NCI-H2227 (cell line): ENCODE results near the gene CPLX1.
A peak's percentile ranks its signal among the peaks of the same experiment; 100 is the strongest.
"Not testable (repeated sequence)": the region's sequence is repeated elsewhere in the genome, so short reads cannot be mapped to it uniquely, and the experiment has no call there.

Source experiments
- DNase-seq: peaks from one replicate; lab custom pipeline; 2025; ENCODE audit not compliant: unreplicated experiment; lab: John Stamatoyannopoulos, UW

CPLX1 gene

DNA sequence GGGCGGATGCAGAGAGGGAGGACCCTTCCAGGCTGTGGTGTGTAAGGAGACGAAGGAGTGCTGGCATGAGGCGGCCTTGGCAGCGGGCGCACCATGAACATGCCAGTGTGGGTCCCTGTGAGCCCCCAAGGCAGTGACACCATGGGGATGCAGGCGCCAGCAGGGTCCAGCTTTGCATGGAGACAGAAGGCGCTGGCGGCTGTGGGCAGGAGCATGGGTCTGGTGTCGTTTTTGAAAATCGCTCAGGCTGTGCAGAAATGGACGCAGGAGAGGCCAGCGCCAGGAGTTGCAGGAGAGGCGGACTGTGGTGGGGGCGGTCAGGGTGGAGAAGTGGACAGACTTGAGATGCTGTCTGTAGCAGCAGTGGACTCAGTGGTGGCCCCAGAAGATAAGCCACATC is 64.2 kb downstream of the CPLX1 start:
- DNase-seq: no peak

DNA sequence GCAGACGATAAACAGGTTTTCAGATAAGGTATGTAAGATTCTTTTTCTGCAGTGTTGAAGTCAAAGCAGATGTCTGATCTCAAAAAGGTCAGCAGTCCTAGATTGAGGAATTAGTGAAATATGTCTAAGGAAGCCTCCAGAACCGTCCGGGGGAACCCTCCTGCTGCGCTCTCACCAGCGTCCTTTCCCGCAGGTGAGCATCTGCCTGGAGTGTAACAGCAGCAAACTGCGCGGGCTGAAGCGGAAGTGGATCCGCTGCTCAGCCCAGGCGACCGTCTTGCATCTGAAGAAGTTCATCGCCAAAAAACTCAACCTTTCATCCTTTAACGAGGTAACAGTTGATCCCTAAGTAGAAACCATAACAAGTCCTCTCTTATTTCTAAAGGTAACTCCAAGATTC is 64.8 kb downstream of the CPLX1 start:
- no peak for DNase-seq

DNA sequence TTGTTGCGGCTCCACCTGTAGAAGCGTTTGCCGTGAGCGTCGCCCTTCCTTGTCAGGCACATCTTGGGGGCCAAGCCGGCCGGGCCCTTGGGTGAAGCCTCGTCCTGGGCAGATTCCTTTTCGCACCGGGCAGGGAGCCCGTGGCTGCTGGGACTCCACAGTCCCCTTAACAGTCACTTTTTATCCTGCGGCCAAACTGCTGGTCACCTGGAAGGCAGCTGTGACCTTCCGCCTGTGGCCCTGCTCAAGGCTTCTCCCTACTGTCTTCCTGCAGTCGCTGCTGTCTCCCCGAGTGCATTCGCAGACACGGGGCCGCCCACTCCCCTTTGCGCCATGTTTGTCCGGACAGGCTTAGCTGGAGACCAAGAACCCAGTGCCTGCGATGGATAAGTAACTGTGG is 65.3 kb downstream of the CPLX1 start:
- no peak for DNase-seq

DNA sequence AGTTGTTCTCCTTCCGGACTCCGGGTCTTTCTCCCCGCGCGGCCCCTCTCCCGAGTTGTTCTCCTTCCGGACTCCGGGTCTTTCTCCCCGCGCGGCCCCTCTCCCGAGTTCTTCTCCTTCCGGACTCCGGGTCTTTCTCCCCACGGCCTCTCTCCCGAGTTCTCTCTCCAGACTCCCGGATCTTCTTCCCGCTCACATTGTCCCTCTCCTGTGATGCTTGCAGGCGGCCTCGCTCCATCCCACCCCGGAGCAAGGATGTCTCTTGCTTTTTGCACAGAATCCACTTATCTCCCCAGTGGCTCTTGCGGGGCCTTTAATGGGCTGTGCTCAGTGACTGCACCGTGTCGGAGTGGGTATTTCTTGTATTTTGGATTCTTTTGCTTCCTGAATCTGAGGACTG is 66.1 kb downstream of the CPLX1 start:
- not testable (repeated sequence) for DNase-seq

DNA sequence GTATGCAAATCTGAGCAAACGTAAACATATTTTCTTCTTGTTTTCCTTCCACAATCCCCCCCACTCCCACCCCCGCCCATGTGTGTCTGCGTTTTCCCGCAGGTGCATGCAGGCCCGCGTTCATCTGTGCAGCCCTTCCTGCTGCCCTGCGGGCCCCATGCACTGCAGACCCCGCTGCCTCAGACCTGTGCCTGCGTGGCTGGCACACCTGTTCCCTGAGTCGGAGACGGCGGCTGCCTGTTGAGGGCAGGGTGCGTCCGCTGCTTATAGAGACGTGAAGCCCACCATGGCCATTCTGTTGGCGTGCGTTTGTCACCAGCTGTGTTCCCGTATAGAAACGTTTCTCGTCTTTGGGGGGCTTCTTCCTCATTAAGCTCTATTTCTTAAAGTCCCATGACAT is 68.8 kb downstream of the CPLX1 start:
- no peak for DNase-seq

DNA sequence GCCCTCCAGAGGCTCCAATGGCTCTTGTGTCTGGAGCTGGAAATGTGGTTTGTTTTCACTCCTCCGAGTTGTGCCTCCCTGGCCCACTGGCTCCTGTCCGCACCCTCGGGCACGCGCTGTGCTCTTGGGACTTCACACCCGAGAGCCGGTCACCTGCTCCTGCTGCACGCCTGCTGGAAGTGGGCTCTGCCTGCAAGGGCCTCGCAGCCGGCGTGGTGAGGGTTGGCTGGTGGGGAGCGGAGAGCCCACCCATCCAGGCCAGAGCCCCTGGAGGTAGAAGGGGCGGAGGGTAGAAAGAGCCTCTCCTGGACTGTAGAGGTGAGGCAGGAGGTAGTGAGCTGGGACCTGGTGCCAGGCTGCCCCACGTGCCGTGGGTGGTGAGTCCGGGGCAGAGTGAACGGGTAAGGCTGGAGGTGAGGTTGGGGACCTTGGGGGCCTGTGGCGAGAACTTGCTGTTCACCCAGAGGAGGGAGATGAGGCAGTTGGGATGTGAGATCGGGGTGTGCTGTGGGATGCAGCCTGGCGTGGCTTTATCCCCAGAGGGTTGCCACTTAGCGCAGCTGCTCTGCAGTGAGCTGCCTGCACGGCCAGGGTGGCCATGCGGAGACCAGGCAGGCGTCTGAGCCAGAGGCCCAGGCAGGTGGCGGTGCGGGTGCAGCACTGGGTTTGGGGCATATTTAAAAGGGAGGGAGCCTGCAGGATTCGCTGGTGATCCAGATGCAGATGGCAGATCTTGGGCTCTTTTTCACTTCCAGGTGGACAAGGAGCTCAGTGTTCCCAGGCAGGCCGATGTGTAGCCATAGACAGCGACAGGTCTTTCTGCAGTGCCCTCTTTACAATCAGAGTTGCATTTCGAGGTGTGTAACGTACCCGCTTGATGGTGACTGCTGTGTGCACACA is 71.5 kb downstream of the CPLX1 start:
- no peak for DNase-seq

DNA sequence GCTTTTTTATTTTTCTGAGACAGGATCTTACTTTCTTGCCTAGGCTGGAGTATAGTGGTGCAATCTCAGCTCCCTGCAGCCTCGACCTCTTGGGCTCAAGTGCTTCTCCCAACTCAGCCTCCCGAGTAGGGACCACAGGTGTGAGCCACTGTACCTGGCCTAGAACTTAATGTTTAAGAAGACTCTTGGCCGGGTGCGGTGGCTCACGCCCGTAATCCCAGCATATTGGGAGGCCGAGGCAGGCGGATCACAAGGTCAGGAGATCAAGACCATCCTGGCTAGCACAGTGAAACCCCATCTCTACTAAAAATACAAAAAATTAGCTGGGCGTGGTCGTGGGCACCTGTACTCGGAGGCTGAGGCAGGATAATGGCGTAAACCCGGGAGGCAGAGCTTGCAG is 72.7 kb downstream of the CPLX1 start:
- DNase-seq: not testable (repeated sequence)

DNA sequence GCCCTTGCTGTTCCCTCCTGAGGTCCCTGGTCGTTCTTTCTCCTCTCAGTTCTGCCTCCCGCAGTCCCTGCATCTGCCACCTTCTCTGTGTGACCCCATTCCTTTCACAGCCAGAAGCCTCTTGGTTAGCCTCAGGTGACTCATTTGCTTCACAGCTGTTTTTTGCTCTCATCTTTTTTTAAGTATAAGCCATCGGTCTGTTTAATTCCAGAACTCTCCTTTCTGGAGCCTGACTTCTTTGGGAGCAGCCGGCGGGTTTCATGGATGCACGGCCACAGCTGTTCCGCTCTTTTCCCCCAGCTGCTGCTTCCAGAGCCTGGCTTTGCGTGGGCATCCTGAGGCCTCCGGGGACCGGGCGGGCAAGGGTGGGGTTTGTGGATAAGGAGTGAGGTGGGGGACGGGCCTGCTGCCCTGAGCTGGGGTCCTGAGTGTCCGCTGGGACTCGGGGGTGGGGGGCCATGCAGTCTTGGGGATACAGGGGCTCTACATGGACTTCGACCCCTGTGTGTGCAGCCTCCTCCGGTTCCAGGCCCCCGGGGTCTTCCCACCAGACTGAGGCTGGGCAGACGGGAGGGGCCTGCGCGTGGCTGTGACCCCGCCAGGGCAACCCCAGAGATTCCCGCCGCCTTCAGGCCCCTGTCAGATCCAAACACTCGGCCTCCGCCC is 73.6 kb downstream of the CPLX1 start:
- DNase-seq: no peak

DNA sequence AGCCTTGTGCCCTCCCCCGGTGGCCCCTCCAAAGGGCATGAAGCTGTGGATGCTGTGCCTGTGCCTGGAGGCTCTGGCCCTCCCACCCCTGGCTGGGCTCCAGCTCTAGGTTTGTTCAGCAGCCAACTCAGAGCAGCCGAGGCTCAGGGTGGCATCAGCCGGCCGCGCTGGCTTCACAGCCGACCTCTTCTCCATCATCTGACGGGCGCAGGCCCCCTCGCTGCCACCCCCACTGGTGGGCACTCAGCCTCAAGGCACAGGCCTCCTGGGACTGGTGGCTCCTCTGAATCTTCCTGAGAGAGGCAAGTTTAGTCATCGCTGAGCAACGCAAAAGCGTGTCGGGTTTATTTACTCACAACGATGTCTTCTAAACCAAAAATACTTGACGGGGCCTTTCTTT is 74.3 kb downstream of the CPLX1 start:
- no peak for DNase-seq

DNA sequence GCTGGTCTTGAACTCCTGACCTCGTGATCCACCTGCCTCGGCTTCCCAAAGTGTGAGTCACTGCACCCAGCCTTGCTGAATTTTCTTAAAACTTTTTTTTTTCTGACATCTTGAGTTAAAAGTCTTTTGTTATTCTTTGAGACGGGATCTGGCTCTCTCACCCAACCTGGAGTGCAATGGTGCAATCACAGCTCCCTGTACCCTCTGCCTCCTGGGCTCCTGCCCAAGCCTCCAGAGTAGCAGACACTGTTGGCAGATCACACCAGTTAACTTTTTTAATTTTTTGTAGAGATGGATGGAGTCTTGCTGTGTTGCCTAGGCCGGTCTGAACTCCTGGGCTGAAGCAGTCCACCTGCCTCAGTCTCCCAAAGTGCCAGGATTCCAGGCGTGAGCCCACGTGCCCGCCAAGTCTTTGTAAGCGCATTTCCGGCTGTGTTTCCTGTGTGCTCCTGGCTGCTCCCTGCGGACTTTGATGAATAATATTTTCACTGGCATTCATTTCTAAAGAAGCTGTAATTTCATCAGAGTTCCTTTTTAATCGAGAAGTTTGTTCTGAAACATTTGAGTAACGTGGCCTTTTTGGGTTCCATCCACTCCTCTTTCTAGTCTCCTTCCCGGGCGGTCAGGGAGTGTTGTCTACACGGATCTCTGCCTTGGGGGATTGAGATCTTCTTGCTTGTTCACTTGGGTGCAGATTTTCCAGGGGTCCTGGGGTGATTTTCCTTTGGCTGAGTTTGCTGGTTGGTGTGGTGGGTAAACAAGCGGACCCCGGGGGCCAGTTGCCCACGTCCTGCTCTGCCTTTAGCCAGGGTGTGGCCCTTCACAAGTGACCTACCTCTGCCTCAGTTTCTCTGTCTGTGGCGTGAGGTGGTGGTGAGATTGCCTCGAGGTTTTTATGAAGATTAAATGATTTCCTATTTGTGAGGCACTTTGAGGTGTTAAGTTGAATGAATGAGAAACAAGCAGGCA is 75.9 kb downstream of the CPLX1 start:
- DNase-seq: no peak

DNA sequence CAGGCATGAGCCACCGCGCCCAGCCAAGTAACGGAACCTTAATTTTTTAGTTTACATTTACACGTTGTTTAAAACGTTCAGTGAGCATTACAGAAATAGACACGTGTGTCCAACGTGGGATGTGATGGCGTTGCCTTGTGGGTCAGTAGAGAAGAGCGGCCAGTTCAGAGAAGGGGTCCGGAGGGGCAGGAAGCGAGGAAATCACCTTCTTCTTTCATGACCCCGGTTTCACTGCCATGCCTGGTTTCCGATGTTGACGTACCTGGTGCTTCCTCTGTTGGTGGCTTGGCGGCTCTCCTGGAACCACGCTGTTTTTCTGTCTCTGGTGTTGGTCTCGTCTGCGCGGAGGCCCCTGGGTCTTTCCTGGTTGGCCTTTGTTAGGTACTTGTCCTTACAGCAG is 77.5 kb downstream of the CPLX1 start:
- DNase-seq: no peak

DNA sequence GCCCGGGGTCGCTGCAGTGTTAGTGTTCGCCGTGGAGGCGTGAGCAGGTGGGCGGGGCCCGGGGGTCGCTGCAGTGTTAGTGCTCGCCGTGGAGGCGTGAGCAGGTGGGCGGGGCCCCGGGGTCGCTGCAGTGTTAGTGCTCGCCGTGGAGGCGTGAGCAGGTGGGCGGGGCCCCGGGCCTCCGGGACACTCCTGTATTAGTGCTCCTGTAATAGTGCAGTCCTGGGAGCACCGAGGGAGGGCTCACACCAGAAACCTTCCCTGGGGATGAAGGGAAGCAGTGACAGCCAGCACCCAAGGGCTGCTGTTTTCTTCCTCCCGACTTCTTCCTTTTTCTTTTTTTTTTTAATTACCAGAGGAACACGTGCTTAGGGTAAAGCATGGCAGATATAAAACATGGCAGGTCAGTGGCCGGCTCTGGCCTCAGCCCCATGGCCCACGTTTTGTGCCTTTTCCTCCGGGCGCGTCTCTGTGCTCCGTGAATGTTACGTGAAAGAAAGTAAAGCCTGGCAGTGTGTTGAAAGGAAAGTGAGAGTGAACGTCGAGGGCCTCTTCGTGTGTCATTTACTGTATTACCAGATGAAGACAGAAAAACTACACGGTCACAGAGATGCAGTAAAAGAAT is 78.3 kb downstream of the CPLX1 start:
- no peak for DNase-seq

DNA sequence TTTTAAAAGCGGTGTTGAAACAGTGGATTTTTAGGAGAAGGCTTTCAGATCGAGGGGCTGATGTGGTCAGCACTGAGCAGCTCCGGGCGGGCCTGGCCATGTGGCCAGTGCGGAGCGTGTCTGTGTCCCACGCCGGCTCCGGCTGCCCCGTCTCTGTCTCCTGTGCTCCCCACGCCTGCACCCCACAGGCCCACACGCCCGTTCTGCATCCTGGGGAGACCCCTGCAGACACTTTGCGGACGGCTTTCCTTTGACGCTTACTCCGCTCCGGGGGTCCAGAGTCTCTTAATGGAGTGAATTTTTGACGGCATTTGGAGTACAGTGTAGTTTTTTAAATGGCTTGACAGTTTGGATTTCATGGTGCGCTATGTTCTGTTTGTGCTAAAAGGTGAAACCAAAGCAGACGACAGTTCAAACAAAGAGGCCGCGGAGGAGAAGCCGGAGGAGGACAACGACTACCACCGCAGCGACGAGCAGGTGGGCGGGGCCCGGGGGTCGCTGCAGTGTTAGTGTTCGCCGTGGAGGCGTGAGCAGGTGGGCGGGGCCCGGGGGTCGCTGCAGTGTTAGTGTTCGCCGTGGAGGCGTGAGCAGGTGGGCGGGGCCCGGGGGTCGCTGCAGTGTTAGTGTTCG is 81.6 kb downstream of the CPLX1 start:
- no peak for DNase-seq

DNA sequence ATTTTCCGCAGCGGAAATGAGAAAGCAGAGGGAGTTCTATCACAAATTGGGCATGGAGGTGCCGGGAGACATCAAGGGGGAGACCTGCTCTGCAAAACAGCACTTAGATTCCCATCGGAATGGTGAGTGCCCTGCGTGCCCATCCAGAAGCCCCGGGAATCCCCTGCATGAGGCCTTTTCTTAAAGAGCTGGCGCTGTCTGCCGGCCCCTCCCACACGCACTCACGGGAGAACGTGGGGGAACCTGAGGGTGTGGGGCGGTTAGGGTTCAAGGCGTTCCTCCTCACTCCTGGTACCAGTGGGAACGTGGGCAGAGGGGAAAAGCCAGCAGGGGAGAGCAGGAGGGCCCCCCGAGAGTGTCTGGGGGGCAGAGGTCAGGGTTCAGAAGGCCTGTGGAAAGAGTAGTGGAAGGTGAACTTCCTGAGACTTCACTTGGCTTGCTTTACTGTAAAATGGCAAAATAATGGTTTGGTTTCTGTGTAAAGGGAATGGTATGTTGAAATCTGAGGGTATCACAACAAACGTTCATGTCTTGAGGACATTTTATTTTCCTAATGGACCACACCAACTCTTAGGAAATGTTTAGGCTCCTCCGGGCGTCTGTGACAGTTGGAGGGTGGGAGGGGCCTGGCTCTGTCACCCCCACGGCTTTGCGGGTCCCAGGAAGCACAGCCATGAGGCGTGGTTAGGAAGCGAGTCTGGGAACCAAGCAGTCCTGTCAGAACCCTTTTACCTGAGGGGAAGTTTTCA is 82.3 kb downstream of the CPLX1 start:
- DNase-seq: no peak

DNA sequence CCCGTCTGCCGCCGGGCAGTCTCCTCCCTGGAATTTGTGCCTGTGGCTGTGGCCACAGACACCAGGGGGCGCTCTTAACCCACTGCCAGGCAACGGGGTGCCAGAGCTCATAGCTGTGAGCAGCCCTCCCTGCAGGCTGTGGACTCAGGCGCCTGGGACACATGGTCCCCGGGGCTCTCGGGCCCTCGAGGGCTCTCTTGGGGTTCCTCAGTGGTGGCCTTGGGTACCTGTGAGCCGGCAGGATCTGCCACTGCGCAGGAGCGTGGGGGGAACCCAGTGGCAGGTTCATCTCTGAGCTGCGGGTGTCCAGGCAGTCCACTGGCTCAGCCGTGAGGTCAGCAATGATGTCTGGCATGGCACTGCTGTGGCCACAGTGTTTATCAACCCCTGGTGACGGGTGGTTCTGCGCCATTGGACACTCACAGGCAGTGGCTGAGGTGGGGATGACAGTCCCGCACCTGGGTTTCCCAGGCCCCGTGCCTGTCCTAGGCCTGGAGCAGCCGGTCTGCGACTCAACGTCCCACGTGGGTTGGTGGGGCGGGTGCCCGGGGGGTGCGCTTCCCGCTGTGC is 83.1 kb downstream of the CPLX1 start:
- DNase-seq: peak; percentile 11

DNA sequence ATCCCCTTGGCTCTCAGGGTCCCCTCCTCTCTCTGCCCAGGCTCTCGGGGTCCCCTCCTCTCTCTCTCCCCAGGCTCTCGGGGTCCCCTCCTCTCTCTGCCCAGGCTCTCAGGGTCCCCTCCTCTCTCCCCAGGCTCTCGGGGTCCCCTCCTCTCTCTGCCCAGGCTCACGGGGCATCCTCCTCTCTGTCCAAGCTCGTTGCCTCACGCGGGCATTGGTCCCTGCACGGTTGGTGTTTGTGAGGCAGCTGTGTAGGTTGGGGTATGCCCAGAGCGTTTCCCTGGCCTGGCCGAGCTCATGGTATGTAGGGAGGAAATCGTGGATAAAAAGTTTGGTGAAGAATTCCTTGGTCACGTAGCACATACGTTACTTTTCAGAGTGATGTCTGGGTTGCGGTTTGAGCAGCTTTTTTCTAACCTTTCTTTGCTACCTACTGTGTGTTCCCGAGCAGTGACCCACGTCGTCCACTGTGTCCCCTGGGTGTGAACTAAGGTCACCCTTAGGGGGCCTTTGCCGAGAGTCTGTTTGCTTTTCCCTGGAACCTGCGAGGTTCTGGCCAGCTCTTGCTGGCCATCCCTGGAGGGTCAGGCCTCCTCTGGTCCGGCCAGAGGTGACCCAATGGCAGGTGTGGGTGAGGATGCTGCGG is 83.7 kb downstream of the CPLX1 start:
- no peak for DNase-seq

DNA sequence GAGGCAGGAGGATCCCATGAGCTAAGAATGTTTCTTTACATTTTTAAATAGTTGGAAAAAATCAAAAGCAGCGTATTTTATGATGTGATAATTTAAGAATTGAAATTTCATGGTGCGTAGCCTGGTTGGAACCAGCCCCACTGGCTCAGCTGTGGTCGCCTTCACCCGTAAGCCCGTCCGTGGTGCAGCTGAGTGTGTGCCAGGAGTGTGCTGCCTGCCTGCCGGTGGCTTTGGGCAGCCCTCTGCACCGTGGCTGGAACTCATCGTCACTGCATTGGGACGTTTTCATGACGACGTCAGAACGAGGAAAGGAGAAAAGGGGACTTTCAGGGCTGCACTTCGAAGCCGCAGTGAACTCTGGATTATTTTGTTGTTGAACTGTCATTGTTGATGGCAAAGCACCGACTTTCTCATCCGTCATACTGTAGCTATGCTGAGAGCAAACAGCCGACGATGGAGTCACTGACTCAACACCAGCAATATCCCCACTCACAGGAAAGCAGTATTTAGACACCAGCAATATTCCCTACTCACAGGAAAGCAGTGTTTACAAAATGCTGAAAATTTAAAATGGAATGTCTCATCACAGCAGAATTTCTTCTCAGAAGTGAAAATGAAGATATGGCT is 85.2 kb downstream of the CPLX1 start:
- no peak for DNase-seq

DNA sequence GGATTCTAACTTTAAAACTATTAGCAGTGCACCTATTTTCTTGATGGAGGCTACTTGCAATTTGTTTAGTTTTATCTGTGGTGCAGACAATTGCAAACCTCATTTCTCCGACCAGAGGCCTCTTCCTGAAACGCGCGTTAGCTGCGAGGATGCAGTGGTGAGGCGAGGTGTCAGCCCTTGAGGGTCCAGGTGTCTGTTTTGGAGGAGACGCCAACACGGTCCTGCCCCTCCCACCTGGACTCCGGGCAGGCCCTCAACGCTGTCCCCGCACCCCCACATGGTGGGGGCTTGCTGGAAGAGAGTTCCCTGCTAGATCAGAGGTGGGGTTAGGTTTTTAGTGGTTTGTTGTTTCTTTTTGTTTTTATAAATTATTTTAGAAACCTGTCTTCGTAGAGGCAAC is 85.9 kb downstream of the CPLX1 start:
- DNase-seq: no peak

DNA sequence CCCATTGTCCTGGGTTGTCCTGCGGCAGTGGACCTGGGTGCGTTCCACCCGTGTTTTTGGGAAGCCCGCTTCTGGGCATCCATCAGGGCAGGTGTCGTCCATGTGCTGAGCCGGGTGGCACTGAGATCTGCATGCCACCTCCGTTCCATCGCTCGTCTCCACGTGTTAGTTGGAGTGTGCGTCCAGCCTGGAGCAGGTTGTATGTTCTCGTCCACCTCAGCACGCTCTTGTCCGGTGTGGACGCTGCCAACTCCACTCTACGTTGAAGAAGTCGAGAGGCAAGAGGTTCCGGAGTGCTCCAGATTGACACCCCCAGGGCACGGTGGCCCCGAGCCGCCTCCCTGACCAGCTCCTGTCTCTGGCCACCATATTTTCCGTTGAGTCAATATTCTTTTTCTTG is 86.4 kb downstream of the CPLX1 start:
- no peak for DNase-seq
